Gastroesophageal sphincter (tissue), 4 donors: Measurements from ENCODE around the gene RBBP8NL. TPM values are rescaled to one million over a fixed set of nuclear protein-coding genes. Genes with fewer than 3 reads are reported as not detected.
A peak's percentile ranks its signal among the peaks of the same experiment; 100 is the strongest.

Source experiments
- ATAC-seq: fragments of 150-250 bp; one replicate; pipeline ENCODE4 v1.9.1; 2016; ENCODE audit warnings: mild to moderate bottlenecking, moderate library complexity
- H3K27ac ChIP-seq, 4 donors: fragments of 200-600 bp; sonication (generic) in 3 of 4; 1 replicate in 3 of 4; 2 replicates in 1 of 4; pipeline ENCODE4 v1.5.1; 2016 to 2019
- H3K27me3 ChIP-seq: fragments of 200-600 bp; sonication (generic); one replicate; pipeline ENCODE4 v1.5.1; 2019
- H3K36me3 ChIP-seq, 2 donors: fragments of 200-600 bp; sonication (generic); one replicate each; pipeline ENCODE4 v1.5.1; 2019; ENCODE audit warnings: control low read depth in 1 of 2
- H3K4me1 ChIP-seq, 3 donors: fragments of 200-600 bp; sonication (generic); 1 replicate in 2 of 3; 2 replicates in 1 of 3; pipeline ENCODE4 v1.5.1; 2016 to 2019; ENCODE audit warnings: control low read depth in 2 of 3
- H3K4me3 ChIP-seq, 2 donors: fragments of 200-600 bp; sonication (generic); one replicate each; pipeline ENCODE4 v1.5.1; 2019; ENCODE audit warnings: mild to moderate bottlenecking in 1 of 2, moderate library complexity in 1 of 2
- H3K9me3 ChIP-seq, 3 donors: fragments of 200-600 bp; sonication (generic); one replicate each; pipeline ENCODE4 v1.5.1; 2017 to 2019; ENCODE audit warnings: control low read depth in 2 of 3
- EP300 ChIP-seq: sonication (generic); formaldehyde crosslinking; IDR thresholded peaks from one replicate; pipeline ENCODE4 v1.6.1; 2017; ENCODE audit warnings: antibody characterized with exemption, mild to moderate bottlenecking
- POLR2A ChIP-seq, 2 donors: fragments of 450-650 bp; IDR thresholded peaks; one replicate each; pipeline ENCODE4 v1.6.1; 2017; ENCODE audit warnings: antibody characterized with exemption in 2 of 2, mild to moderate bottlenecking in 2 of 2, moderate library complexity in 1 of 2
- POLR2AphosphoS5 ChIP-seq: sonication (generic); formaldehyde crosslinking; IDR thresholded peaks from one replicate; pipeline ENCODE4 v1.6.1; 2017; ENCODE audit warnings: antibody characterized with exemption
- whole genome bisulfite sequencing, 2 donors: methylation state at CpG; one replicate each; pipeline ENCODE4 v1.1.5; 2018; ENCODE audit warnings: low coverage in 1 of 2; 5-methylcytosine and 5-hydroxymethylcytosine counted together
- total RNA-seq, 4 donors: library from RNA; depleted of rRNA; stranded (reverse); fragments of >200 nt; gene quantifications; one replicate each; pipeline ENCODE4 v1.1.0, GENCODE V29; 2016
- TF ChIP-seq, protein P1 (sequence below), 4 experiments: fragments of 200-600 bp in 2 of 4; fragments of 450-650 bp in 2 of 4; sonication (generic) in 1 of 4; IDR thresholded peaks; one replicate each; pipeline ENCODE4 v1.5.1; 2017 to 2019; ENCODE audit warnings: antibody characterized with exemption in 4 of 4, mild to moderate bottlenecking in 2 of 4, moderate library complexity in 2 of 4

The RBBP8NL gene
- total RNA-seq, 4 donors from 2014 or later = 0.20 TPM; not detected in 3

DNA sequence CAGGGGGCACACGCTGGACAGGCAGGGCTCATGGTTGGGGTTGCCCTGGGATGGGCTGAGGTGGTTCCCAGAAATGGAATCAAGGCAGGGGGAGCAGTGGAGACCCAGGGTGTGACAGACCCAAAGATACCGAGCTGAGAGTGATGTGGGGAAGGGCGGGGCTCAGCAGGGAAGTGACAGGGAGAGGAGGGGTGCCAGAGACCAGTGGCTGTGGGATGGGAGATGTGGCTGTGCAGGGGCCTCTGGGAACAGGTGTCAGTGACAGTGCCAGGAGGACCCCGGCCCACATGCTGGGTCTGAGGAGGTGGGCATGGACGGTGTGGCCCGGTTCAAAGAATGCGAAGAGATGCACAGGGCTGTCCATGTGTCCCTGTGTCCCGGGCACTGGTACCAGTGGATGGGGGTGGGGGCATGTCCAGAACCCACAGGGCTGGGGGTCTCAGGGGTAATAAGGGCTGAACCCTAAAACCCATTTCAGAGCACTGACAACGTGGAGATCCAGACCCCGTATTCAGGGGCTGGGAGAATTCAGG lies 21.3 kb downstream of the RBBP8NL start:
- ATAC-seq = no peak
- Histone ChIP-seq H3K4me1 (peaks cover 0 to 51% (median 27%) of the 10 kb centered on the region in 3 donors), H3K4me3 (peak overlapping the region; percentile 70 to 78), H3K27me3 (no peaks in the 10 kb centered on the region), H3K27ac (peak overlapping the region in 3 of 4 donors; percentile 73 to 81 (median 78)), H3K36me3 (peaks cover 0 to 18% of the 10 kb centered on the region in 2 donors), H3K9me3 (no peaks in the 10 kb centered on the region)
- WGBS, 2 donors = 54% methylated on average over 5 of the region's 10 CpGs; no CpG with 5 or more reads in 1 of the 2 donors
- TF ChIP-seq POLR2AphosphoS5 (no peak), EP300 (no peak), POLR2A (IDR thresholded peaks at IDR 0.05) (no peak)
- TF ChIP-seq, protein P1, sequence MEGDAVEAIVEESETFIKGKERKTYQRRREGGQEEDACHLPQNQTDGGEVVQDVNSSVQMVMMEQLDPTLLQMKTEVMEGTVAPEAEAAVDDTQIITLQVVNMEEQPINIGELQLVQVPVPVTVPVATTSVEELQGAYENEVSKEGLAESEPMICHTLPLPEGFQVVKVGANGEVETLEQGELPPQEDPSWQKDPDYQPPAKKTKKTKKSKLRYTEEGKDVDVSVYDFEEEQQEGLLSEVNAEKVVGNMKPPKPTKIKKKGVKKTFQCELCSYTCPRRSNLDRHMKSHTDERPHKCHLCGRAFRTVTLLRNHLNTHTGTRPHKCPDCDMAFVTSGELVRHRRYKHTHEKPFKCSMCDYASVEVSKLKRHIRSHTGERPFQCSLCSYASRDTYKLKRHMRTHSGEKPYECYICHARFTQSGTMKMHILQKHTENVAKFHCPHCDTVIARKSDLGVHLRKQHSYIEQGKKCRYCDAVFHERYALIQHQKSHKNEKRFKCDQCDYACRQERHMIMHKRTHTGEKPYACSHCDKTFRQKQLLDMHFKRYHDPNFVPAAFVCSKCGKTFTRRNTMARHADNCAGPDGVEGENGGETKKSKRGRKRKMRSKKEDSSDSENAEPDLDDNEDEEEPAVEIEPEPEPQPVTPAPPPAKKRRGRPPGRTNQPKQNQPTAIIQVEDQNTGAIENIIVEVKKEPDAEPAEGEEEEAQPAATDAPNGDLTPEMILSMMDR (IDR thresholded peaks at IDR 0.05) = no peak

- ATAC-seq = peak; percentile 35
- Histone ChIP-seq H3K9me3 (no peaks in the 10 kb centered on the region), H3K4me3 (peak overlapping the region in 1 of 2 donors; percentile 78), H3K36me3 (peaks cover 0 to 25% of the 10 kb centered on the region in 2 donors), H3K4me1 (peaks cover 0 to 47% (median 25%) of the 10 kb centered on the region in 3 donors), H3K27me3 (no peaks in the 10 kb centered on the region), H3K27ac (peak overlapping the region in 3 of 4 donors; percentile 17 to 81 (median 73))
- TF ChIP-seq, protein P1 (IDR thresholded peaks at IDR 0.05) = peak in 3 of 4 experiments; percentile 62 to 72 (median 70)
- TF ChIP-seq POLR2AphosphoS5 = no peak
- 40% methylated on average over 1 of the region's 23 CpGs; no CpG with 5 or more reads in 1 of the 2 donors for WGBS, 2 donors
Measured at GRCh38 chr20:62405108-62405980, 22.0 kb downstream of the RBBP8NL start.

GRCh38 chr20:62404761-62405107 lies 22.6 kb downstream of the RBBP8NL start:
- H3K4me3 ChIP-seq = no peak overlapping the region
- peak overlapping the region in 1 of 4 donors; percentile 73 for H3K27ac ChIP-seq
- H3K27me3 ChIP-seq = no peaks in the 10 kb centered on the region
- no CpG with 5 or more reads among the region's 12 CpGs for WGBS, 2 donors
- H3K4me1 ChIP-seq = peaks cover 0 to 40% (median 19%) of the 10 kb centered on the region in 3 donors
- peaks cover 0 to 28% of the 10 kb centered on the region in 2 donors for H3K36me3 ChIP-seq
- TF ChIP-seq, protein P1 (IDR thresholded peaks at IDR 0.05) = no peak
- H3K9me3 ChIP-seq = no peaks in the 10 kb centered on the region
- ATAC-seq = no peak

DNA sequence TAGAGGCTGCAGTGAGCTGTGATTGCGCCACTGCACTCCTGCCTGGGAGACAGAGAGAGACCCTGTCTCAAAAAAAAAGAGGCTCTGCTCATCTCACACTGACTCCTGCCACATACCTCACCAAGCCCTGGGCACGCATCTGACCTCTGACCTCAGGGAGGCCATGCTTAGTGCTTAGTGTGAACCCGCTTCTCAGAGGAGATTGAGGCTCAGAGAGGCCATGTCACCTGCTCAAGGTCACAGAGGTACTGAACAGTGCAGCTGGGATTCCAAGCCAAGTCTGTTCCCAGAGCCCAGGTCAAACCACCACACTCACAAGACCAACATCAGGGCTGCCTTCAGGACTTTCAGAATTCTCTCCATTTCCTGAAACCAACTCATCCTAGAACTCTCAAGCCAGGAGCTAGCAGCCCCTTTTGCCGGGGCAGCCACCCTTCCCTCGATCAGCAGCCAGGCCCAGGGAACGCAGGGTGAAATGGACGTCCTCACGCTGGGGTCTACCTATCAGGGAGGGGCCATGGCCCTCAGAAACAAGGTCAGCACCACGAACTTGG lies 23.1 kb downstream of the RBBP8NL start:
- ATAC-seq = no peak
- Histone ChIP-seq H3K36me3 (peaks cover 0 to 28% of the 10 kb centered on the region in 2 donors), H3K27me3 (no peaks in the 10 kb centered on the region), H3K27ac (no peak overlapping the region), H3K4me3 (no peak overlapping the region), H3K9me3 (no peaks in the 10 kb centered on the region), H3K4me1 (peaks cover 0 to 37% (median 17%) of the 10 kb centered on the region in 3 donors)
- TF ChIP-seq POLR2A (IDR thresholded peaks at IDR 0.05) = no peak
- TF ChIP-seq, protein P1 (IDR thresholded peaks at IDR 0.05) = no peak
- 93 to 100% methylated on average over 1 to 3 of the region's 9 CpGs for WGBS, 2 donors
